H1 (cell line): ENCODE measurements around the gene HHAT. TPM values are rescaled to one million over a fixed set of nuclear protein-coding genes. Genes with fewer than 3 reads are reported as not detected.

Source experiments
- CHD7 ChIP-seq: fragments of 300-600 bp; sonication (generic); IDR thresholded peaks from 2 replicates; pipeline ENCODE4 v1.7.1; 2012; ENCODE audit warnings: low read length, moderate library complexity, mild to moderate bottlenecking, inconsistent platforms; ENCODE audit not compliant: insufficient replicate concordance
- EGR1 ChIP-seq: IDR thresholded peaks from 2 replicates; pipeline ENCODE4 v1.6.1; 2011; ENCODE audit warnings: low read depth, low read length, borderline replicate concordance
- HDAC2 ChIP-seq, 2 experiments: fragments of 300-600 bp in 1 of 2; sonication (generic) in 1 of 2; IDR thresholded peaks; 2 replicates each; pipeline ENCODE4 v1.6.1; 2011 to 2012; ENCODE audit warnings: low read depth in 2 of 2, low read length in 2 of 2, mild to moderate bottlenecking in 2 of 2, moderate library complexity in 2 of 2, borderline replicate concordance in 1 of 2, inconsistent platforms in 1 of 2
- KDM1A ChIP-seq: fragments of 200-600, 300-600 bp; sonication (generic); IDR thresholded peaks from 2 replicates; pipeline ENCODE4 v1.7.1; 2016; ENCODE audit warnings: mild to moderate bottlenecking, low read length, borderline replicate concordance
- MAFK ChIP-seq: IDR thresholded peaks from 2 replicates; pipeline ENCODE4 v1.6.1; 2012; ENCODE audit warnings: low read depth, mild to moderate bottlenecking, improper control_type of control experiment, low read length
- MAX ChIP-seq: IDR thresholded peaks from 2 replicates; pipeline ENCODE4 v1.6.1; 2012; ENCODE audit warnings: inconsistent platforms
- POLR2A ChIP-seq, 2 experiments: IDR thresholded peaks; 1 replicate in 1 of 2; 2 replicates in 1 of 2; pipeline ENCODE4 v1.6.1; 2011; ENCODE audit warnings: low read depth in 2 of 2, low read length in 2 of 2, mild to moderate bottlenecking in 2 of 2; ENCODE audit errors: control extremely low read depth in 1 of 2
- RFX5 ChIP-seq: IDR thresholded peaks from 2 replicates; pipeline ENCODE4 v1.6.1; 2011; ENCODE audit warnings: low read depth, low read length, improper control_type of control experiment, borderline replicate concordance
- SAP30 ChIP-seq: fragments of 300-600 bp; sonication (generic); IDR thresholded peaks from 2 replicates; pipeline ENCODE4 v1.7.1; 2012; ENCODE audit warnings: low read length, moderate library complexity, mild to moderate bottlenecking, inconsistent platforms; ENCODE audit not compliant: insufficient read depth, insufficient replicate concordance
- TAF7 ChIP-seq: optimal IDR thresholded peaks from 2 replicates; pipeline ENCODE3; 2011; ENCODE audit warnings: low read depth, mild to moderate bottlenecking, inconsistent platforms, low read length, moderate library complexity, borderline replicate concordance
- polyA plus RNA-seq, 7 experiments: library from polyadenylated mRNA; depleted of rRNA in 3 of 7; stranded (reverse) in 5 of 7; unstranded in 2 of 7; fragments of >200 nt in 5 of 7; fragments of 200-250 nt in 2 of 7; gene quantifications; 1 replicate in 5 of 7; 2 replicates in 1 of 7; 4 replicates in 1 of 7; pipeline versions ENCODE4 v1.2.1 to v1.2.3, GENCODE V29; 2011 to 2013; ENCODE audit warnings: missing spikeins in 2 of 7, mixed read lengths in 2 of 7
- total RNA-seq: library from RNA; stranded (reverse); fragmentation: NEBNext Ultra II Directional; extraction: Animal tissue kit (Norgen Biotek cat#: 25700); gene quantifications from 2 replicates; pipeline ENCODE4 v1.2.1, GENCODE V29; 2021

Gene HHAT
- total and polyA plus RNA-seq, 2 of the 8 experiments (the other 6 are each of a cell fraction or from before 2014, with no cell fraction given): 0.15 to 0.51 TPM

GRCh38 chr1:210565306-210565705, 236.6 kb downstream of the HHAT start (continued):
- no peak for TF ChIP-seq CHD7
- TF ChIP-seq HDAC2 (IDR thresholded peaks at IDR 0.05; ENCODE audit: borderline replicate concordance in 1 of 2, low read depth in 2 of 2, low read length in 2 of 2): no peak
- TF ChIP-seq KDM1A: no peak
- TF ChIP-seq MAX: no peak
- TF ChIP-seq RFX5: no peak
- TF ChIP-seq POLR2A (IDR thresholded peaks at IDR 0.05; ENCODE audit: control extremely low read depth in 1 of 2, low read depth in 2 of 2, low read length in 2 of 2): no peak
- no peak for TF ChIP-seq MAFK
- TF ChIP-seq EGR1: no peak
- no peak for TF ChIP-seq TAF7
- no peak for TF ChIP-seq SAP30
